Adrenal gland (tissue), 12 donors: ENCODE measurements around the gene CTDSPL. TPM values are rescaled to one million over a fixed set of nuclear protein-coding genes. Genes with fewer than 3 reads are reported as not detected.
A peak's percentile ranks its signal among the peaks of the same experiment; 100 is the strongest.

Experiments
- DNase-seq, 7 donors: peaks; one replicate each; pipeline ENCODE4 v3.0.0-alpha.2; 2019 to 2020
- H3K27ac ChIP-seq, 5 donors: fragments of 200-600 bp; sonication (generic) in 4 of 5; 1 replicate in 3 of 5; 2 replicates in 2 of 5; pipeline versions ENCODE4 v1.5.1 to v1.8.0; 2016 to 2020; ENCODE audit warnings: mild to moderate bottlenecking in 1 of 5
- H3K27me3 ChIP-seq: fragments of 200-600 bp; 2 replicates; pipeline ENCODE4 v1.8.0; 2021
- H3K36me3 ChIP-seq, 2 donors: fragments of 200-600 bp; replicated peaks in 1 of 2; 1 replicate in 1 of 2; 2 replicates in 1 of 2; pipeline versions ENCODE4 v1.5.1 to v1.8.0; 2018 to 2022
- H3K4me1 ChIP-seq, 2 donors: fragments of 200-600 bp; replicated peaks in 1 of 2; 1 replicate in 1 of 2; 2 replicates in 1 of 2; pipeline versions ENCODE4 v1.5.1 to v1.8.0; 2018 to 2021
- H3K4me3 ChIP-seq, 4 donors: fragments of 200-600 bp; sonication (generic) in 3 of 4; one replicate each; pipeline ENCODE4 v1.5.1; 2016 to 2018
- H3K9me3 ChIP-seq, 3 donors: fragments of 200-600 bp; sonication (generic) in 1 of 3; replicated peaks in 1 of 3; 1 replicate in 2 of 3; 2 replicates in 1 of 3; pipeline versions ENCODE4 v1.5.1 to v1.8.0; 2016 to 2021
- POLR2A ChIP-seq, 2 donors: fragments of 450-650 bp; IDR thresholded peaks; one replicate each; pipeline ENCODE4 v1.6.1; 2017; ENCODE audit warnings: antibody characterized with exemption in 2 of 2, mild to moderate bottlenecking in 2 of 2, moderate library complexity in 1 of 2
- WGBS, 4 donors: extraction: QIAGEN DNeasy Blood & Tissue Kit in 2 of 4; methylation state at CpG; one replicate each; pipeline versions ENCODE4 v1.1.5 to v1.1.7; 2013 to 2017; 5-methylcytosine and 5-hydroxymethylcytosine counted together
- intact Hi-C, 2 donors: fragments of 100-400 bp; cut with DNase I; formaldehyde crosslinking; loops; one replicate each; pipeline versions ENCODE4 v1.14.1 to v1.15.0; 2022 to 2023
- polyA plus RNA-seq, 3 donors: library from polyadenylated mRNA; stranded (reverse); fragments of 200-250 nt in 2 of 3; fragments of 350-450 nt in 1 of 3; fragmentation: Illumina TruSeq in 1 of 3; extraction: RNeasy Lipid Tissue Mini Kit (QIAGEN cat#74804) in 1 of 3; gene quantifications; one replicate each; pipeline ENCODE4 v1.2.3, GENCODE V29; 2013 to 2014
- total RNA-seq, 9 donors: library from RNA; depleted of rRNA in 4 of 9; stranded (reverse); fragments of >200 nt in 4 of 9; fragments of 120-200 nt in 1 of 9; fragmentation: NEBNext Ultra II Directional in 1 of 9; extraction: Animal tissue kit (Norgen Biotek cat#: 25700) in 1 of 9; gene quantifications; one replicate each; pipeline versions ENCODE4 v1.1.0 to v1.2.4, GENCODE V29; 2013 to 2023
- TF ChIP-seq, protein P1 (sequence below), 6 experiments: fragments of 450-650 bp in 4 of 6; fragments of 200-600 bp in 2 of 6; sonication (generic) in 1 of 6; IDR thresholded peaks; 1 replicate in 5 of 6; 2 replicates in 1 of 6; pipeline versions ENCODE4 v1.5.1 to v1.8.0; 2016 to 2021; ENCODE audit warnings: antibody characterized with exemption in 6 of 6, mild to moderate bottlenecking in 2 of 6, moderate library complexity in 1 of 6
- donor health status: healthy with polysubstance abuse.
- donor health status: Bipolar disorder and iron deficiency.
- donor health status: DM: yes; HTN: yes; CAD: no.
- donor health status: DM: no; HTN: no; CAD: no.
- donor health status: DM: no; HTN: no; CAD: no.
- donor health status: DM: yes; HTN: yes; CAD: no.

The CTDSPL gene
- total and polyA plus RNA-seq, 12 donors = 6.4 to 27.7 (median 16.0) TPM

GRCh38 chr3:37920156-37920699 is 58.5 kb downstream of the CTDSPL start:
- H3K27me3 ChIP-seq = no peaks in the 10 kb centered on the region
- 79 to 92% (median 90%) methylated on average over 4 of the region's 4 CpGs for WGBS, 4 donors
- H3K4me1 ChIP-seq = peaks cover 12 to 25% of the 10 kb centered on the region in 2 donors
- intact Hi-C loops = no loop called here
- no peak for DNase-seq
- H3K9me3 ChIP-seq = no peaks in the 10 kb centered on the region
- H3K36me3 ChIP-seq = no peaks in the 10 kb centered on the region
- no peak overlapping the region for H3K27ac ChIP-seq
- TF ChIP-seq, protein P1, sequence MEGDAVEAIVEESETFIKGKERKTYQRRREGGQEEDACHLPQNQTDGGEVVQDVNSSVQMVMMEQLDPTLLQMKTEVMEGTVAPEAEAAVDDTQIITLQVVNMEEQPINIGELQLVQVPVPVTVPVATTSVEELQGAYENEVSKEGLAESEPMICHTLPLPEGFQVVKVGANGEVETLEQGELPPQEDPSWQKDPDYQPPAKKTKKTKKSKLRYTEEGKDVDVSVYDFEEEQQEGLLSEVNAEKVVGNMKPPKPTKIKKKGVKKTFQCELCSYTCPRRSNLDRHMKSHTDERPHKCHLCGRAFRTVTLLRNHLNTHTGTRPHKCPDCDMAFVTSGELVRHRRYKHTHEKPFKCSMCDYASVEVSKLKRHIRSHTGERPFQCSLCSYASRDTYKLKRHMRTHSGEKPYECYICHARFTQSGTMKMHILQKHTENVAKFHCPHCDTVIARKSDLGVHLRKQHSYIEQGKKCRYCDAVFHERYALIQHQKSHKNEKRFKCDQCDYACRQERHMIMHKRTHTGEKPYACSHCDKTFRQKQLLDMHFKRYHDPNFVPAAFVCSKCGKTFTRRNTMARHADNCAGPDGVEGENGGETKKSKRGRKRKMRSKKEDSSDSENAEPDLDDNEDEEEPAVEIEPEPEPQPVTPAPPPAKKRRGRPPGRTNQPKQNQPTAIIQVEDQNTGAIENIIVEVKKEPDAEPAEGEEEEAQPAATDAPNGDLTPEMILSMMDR (IDR thresholded peaks at IDR 0.05) = no peak
- no peak for TF ChIP-seq POLR2A (IDR thresholded peaks at IDR 0.05)
- no peak overlapping the region for H3K4me3 ChIP-seq

- 60 to 80% (median 73%) methylated on average over 5 of the region's 5 CpGs for WGBS, 4 donors
- peak in 1 of 7 donors; percentile 34 for DNase-seq
- intact Hi-C loops = no loop called here
- H3K27ac ChIP-seq = no peak overlapping the region
- no peak overlapping the region for H3K4me3 ChIP-seq
- no peak for TF ChIP-seq POLR2A (IDR thresholded peaks at IDR 0.05)
- TF ChIP-seq, protein P1 (IDR thresholded peaks at IDR 0.05) = no peak
- H3K36me3 ChIP-seq = no peaks in the 10 kb centered on the region
- peaks cover 12 to 25% of the 10 kb centered on the region in 2 donors for H3K4me1 ChIP-seq
- H3K27me3 ChIP-seq = no peaks in the 10 kb centered on the region
- H3K9me3 ChIP-seq = no peaks in the 10 kb centered on the region
These were observed 59.3 kb downstream of the CTDSPL start for GRCh38 chr3:37921025-37921424.

- no peaks in the 10 kb centered on the region for H3K9me3 ChIP-seq
- H3K4me1 ChIP-seq = peaks cover 15 to 25% of the 10 kb centered on the region in 2 donors
- H3K27me3 ChIP-seq = no peaks in the 10 kb centered on the region
- intact Hi-C loops = no loop called here
- WGBS, 4 donors = 45 to 58% (median 52%) methylated on average over 5 of the region's 5 CpGs
- peak; percentile 50 to 82 (median 66) for DNase-seq
- H3K36me3 ChIP-seq = no peaks in the 10 kb centered on the region
- TF ChIP-seq POLR2A (IDR thresholded peaks at IDR 0.05) = no peak
- TF ChIP-seq, protein P1 (IDR thresholded peaks at IDR 0.05) = no peak
- H3K4me3 ChIP-seq = no peak overlapping the region
- peak overlapping the region in 3 of 5 donors; percentile 50 to 75 (median 67) for H3K27ac ChIP-seq
These were observed 61.3 kb downstream of the CTDSPL start for GRCh38 chr3:37922721-37923568.

GRCh38 chr3:37923569-37924040 is 61.9 kb downstream of the CTDSPL start:
- Histone ChIP-seq H3K27me3 (no peaks in the 10 kb centered on the region), H3K4me3 (no peak overlapping the region), H3K9me3 (no peaks in the 10 kb centered on the region), H3K27ac (peak overlapping the region in 2 of 5 donors; percentile 50 to 67), H3K36me3 (no peaks in the 10 kb centered on the region), H3K4me1 (peaks cover 15 to 25% of the 10 kb centered on the region in 2 donors)
- no peak for DNase-seq
- intact Hi-C loops = no loop called here
- TF ChIP-seq, protein P1 (IDR thresholded peaks at IDR 0.05) = no peak
- no peak for TF ChIP-seq POLR2A (IDR thresholded peaks at IDR 0.05)
- 70 to 82% (median 78%) methylated on average over 3 of the region's 3 CpGs for WGBS, 4 donors
